Large intestine (tissue), 3 donors: ENCODE data around the gene STAU1. TPM values are rescaled to one million over a fixed set of nuclear protein-coding genes. Genes with fewer than 3 reads are reported as not detected.

ENCODE experiments used
- DNase-seq, 2 donors: peaks; one replicate each; pipeline versions ENCODE4 v3.0.0 to v3.0.0-alpha.2; 2013
- H3K27ac ChIP-seq: one replicate; pipeline ENCODE4 v1.5.1; 2013; ENCODE audit warnings: low read length
- H3K27me3 ChIP-seq: 2 replicates; pipeline ENCODE4 v1.6.1; 2013; ENCODE audit warnings: low read length; ENCODE audit not compliant: control insufficient read depth, insufficient read depth
- H3K36me3 ChIP-seq: 2 replicates; pipeline ENCODE4 v1.6.1; 2013; ENCODE audit warnings: low read length; ENCODE audit not compliant: control insufficient read depth, insufficient read depth
- H3K4me1 ChIP-seq: one replicate; pipeline ENCODE4 v1.6.1; 2013; ENCODE audit warnings: low read length; ENCODE audit not compliant: control insufficient read depth, insufficient read depth
- H3K4me3 ChIP-seq: one replicate; pipeline ENCODE4 v1.5.1; 2013; ENCODE audit warnings: low read length
- H3K9me3 ChIP-seq: one replicate; pipeline ENCODE4 v1.6.1; 2013; ENCODE audit warnings: mild to moderate bottlenecking, low read depth, low read length, moderate library complexity; ENCODE audit not compliant: control insufficient read depth
- WGBS: methylation state at CpG from one replicate; pipeline ENCODE4 v1.1.5; 2013; ENCODE audit warnings: low lambda C conversion rate; ENCODE audit not compliant: insufficient coverage; 5-methylcytosine and 5-hydroxymethylcytosine counted together
- polyA plus RNA-seq: library from polyadenylated mRNA; unstranded; fragments of 120-200 nt; gene quantifications from one replicate; pipeline ENCODE4 v1.2.1, GENCODE V29; 2013

STAU1 gene
- polyA plus RNA-seq, 1 donor, result 110 TPM

DNA sequence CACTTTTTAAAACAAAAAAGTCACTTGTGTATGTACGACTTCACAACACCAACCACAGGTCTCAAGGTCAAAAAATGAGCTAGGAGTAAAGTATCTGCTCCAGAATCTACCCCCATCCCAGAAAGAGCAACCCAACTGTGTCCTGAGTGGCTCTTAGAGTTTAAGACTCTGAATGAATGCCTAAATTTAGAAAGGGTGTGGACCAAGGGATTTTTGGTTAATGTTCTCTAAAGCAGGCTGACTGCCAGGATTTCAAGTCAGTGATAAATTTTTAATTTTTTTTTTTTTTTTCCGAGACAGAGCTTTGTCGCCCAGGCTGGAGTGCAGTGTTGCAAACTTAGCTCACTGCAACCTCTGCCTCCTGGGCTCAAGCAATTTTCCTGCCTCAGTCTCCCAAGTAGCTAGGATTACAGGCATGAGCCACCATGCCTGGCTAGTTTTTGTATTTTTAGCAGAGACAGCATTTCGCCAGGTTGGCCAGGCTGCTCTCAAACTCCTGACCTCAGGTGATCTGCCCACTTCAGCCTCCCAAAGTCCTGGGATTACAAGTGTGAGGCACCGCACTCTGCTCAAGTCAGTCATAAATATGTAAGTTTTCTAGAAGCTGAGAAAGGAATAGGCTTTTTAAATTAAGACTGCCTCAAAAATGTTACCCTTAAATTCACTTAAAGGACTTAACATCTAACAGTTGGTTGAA lies 20.2 kb downstream of the STAU1 start:
- no peak for DNase-seq
- Histone ChIP-seq H3K4me3 (no peak overlapping the region), H3K27me3 (no peaks in the 10 kb centered on the region), H3K27ac (no peak overlapping the region), H3K4me1 (peaks cover 3% of the 10 kb centered on the region), H3K9me3 (no peaks in the 10 kb centered on the region), H3K36me3 (peaks cover 24% of the 10 kb centered on the region)
- 79% methylated on average over 2 of the region's 5 CpGs for WGBS

GRCh38 chr20:49166534-49167449 lies 21.3 kb downstream of the STAU1 start:
- Histone ChIP-seq H3K4me1 (peaks cover 4% of the 10 kb centered on the region), H3K36me3 (peaks cover 21% of the 10 kb centered on the region), H3K27me3 (no peaks in the 10 kb centered on the region), H3K27ac (no peak overlapping the region), H3K4me3 (no peak overlapping the region), H3K9me3 (no peaks in the 10 kb centered on the region)
- no peak for DNase-seq
- 83% methylated on average over 1 of the region's 1 CpG for WGBS

DNA sequence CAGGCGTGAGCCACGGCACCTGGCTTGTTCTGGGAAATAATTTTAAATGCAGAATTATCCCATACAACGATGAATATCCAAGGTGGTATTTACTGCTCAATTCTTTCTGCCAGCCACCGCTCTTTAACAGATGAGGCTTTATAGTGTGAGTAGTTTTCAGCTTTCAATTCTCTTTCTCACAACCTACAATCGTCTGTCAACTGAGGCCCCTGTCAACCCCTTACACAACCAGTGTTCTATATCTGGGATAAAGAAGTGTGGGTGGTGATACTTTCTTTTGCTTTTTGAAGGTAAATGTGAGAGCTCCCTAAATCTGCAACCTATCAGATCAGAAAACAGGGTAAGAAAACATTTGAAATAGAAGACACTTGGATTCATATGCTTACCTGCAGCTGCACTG lies 22.5 kb downstream of the STAU1 start:
- H3K27ac ChIP-seq, result no peak overlapping the region
- DNase-seq, result no peak
- H3K27me3 ChIP-seq, result no peaks in the 10 kb centered on the region
- H3K9me3 ChIP-seq, result no peaks in the 10 kb centered on the region
- peaks cover 24% of the 10 kb centered on the region for H3K36me3 ChIP-seq
- 83% methylated on average over 2 of the region's 5 CpGs for WGBS
- H3K4me1 ChIP-seq, result peaks cover 7% of the 10 kb centered on the region
- no peak overlapping the region for H3K4me3 ChIP-seq

- no peak for DNase-seq
- H3K9me3 ChIP-seq, result no peaks in the 10 kb centered on the region
- H3K27me3 ChIP-seq, result no peaks in the 10 kb centered on the region
- H3K36me3 ChIP-seq, result peaks cover 33% of the 10 kb centered on the region
- H3K4me3 ChIP-seq, result no peak overlapping the region
- H3K27ac ChIP-seq, result no peak overlapping the region
- WGBS, result 100% methylated on average over 1 of the region's 5 CpGs
- peaks cover 7% of the 10 kb centered on the region for H3K4me1 ChIP-seq
These were observed 24.4 kb downstream of the STAU1 start for GRCh38 chr20:49163696-49164095.

DNA sequence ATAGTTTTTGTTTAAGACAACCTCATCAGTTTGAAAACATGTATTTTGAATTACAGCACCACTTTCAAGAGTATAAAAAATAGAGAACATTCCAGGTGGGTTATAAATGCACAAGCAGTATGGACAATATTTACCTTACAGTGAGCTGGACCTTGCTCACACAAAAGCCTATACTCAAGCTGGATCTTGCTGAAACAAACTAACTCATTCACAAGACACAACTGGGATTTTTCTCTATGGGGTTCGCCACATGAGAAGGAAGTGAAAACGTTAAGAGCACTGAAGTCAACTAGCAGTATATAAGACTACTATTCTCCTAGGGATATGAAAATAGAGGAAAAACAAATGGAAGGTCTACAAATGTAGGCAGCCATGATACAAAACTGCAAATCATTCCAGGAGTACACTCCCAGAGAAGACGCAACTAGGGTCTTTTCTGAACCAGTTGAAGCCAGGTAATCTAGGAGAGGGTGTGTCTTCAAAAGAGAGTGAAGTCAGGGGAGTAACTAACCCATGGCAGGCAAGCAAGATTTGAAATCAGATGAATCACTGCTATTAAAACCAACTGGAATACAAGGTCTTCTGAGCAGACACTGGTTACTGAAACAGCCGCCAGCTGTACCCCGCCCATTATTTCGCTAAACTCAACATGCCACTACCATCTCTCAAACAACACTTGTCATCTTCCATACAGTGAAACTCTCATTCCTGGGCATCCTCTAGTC lies 26.5 kb downstream of the STAU1 start:
- H3K27ac ChIP-seq, result peak overlapping the region; percentile 11
- WGBS, result 65% methylated on average over 3 of the region's 6 CpGs
- no peaks in the 10 kb centered on the region for H3K9me3 ChIP-seq
- H3K36me3 ChIP-seq, result peaks cover 44% of the 10 kb centered on the region
- peaks cover 5% of the 10 kb centered on the region for H3K4me1 ChIP-seq
- H3K4me3 ChIP-seq, result no peak overlapping the region
- no peaks in the 10 kb centered on the region for H3K27me3 ChIP-seq
- peak; percentile 33 to 58 for DNase-seq

GRCh38 chr20:49160057-49160929 lies 27.8 kb downstream of the STAU1 start:
- Histone ChIP-seq H3K9me3 (no peaks in the 10 kb centered on the region), H3K4me3 (no peak overlapping the region), H3K36me3 (peaks cover 39% of the 10 kb centered on the region), H3K4me1 (peaks cover 5% of the 10 kb centered on the region), H3K27ac (no peak overlapping the region), H3K27me3 (no peaks in the 10 kb centered on the region)
- no peak for DNase-seq
- WGBS, result 67% methylated on average over 1 of the region's 9 CpGs

DNA sequence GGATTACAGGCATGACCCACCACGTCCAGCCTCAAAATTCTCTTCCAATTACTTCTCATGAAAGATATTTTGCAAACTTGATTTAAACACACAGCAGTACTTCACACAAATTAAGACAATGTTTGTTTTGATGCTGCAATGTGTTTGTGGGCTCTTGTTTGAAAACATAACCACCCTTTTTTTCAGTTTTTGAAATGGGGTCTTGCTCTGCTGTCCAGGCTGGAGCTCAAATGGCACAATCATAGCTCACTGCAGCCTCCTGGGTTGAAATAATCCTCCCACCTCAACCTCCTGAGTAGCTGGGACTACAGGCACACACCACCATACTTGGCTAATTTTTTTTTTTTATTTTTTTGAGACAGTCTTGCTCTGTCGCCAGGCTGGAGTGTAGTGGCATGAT lies 31.0 kb downstream of the STAU1 start:
- Histone ChIP-seq H3K9me3 (no peaks in the 10 kb centered on the region), H3K27ac (no peak overlapping the region), H3K27me3 (no peaks in the 10 kb centered on the region), H3K4me1 (peaks cover 5% of the 10 kb centered on the region), H3K4me3 (no peak overlapping the region), H3K36me3 (peaks cover 29% of the 10 kb centered on the region)
- no CpG with 5 or more reads among the region's 2 CpGs for WGBS
- no peak for DNase-seq

GRCh38 chr20:49156481-49156880 lies 31.7 kb downstream of the STAU1 start:
- Histone ChIP-seq H3K36me3 (peaks cover 34% of the 10 kb centered on the region), H3K4me3 (no peak overlapping the region), H3K4me1 (no peaks in the 10 kb centered on the region), H3K9me3 (no peaks in the 10 kb centered on the region), H3K27me3 (no peaks in the 10 kb centered on the region), H3K27ac (no peak overlapping the region)
- peak in 1 of 2 donors; percentile 26 for DNase-seq
- no CpG with 5 or more reads among the region's 1 CpG for WGBS

DNA sequence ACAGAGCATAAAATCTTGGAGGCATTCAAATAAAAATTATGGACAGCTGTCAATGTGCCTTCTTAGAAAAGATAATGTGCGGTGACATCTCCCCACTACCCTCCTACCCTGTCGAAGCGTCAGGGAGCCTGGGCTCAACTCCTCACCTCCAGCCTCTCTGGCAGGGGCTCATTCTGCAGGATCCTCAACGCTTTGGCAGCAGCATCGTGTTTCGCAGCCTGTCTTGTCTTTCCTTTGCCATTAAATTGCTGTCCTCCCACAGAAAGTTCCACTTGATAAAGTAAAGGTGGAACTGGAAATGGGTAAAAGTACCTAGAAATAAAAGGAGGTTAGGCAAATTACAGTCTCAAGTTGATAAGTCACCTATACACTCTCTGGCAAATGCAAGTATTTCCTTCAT lies 36.7 kb downstream of the STAU1 start:
- H3K36me3 ChIP-seq, result peaks cover 40% of the 10 kb centered on the region
- DNase-seq, result no peak
- WGBS, result no CpG with 5 or more reads among the region's 6 CpGs

More for the DNA sequence above, 36.7 kb downstream of the STAU1 start:
- H3K9me3 ChIP-seq, result no peaks in the 10 kb centered on the region
- no peaks in the 10 kb centered on the region for H3K27me3 ChIP-seq
- H3K27ac ChIP-seq, result no peak overlapping the region
- H3K4me1 ChIP-seq, result no peaks in the 10 kb centered on the region
- H3K4me3 ChIP-seq, result no peak overlapping the region
